BLaER1 (cell line): Measurements from ENCODE around the gene AMMECR1L.
A peak's percentile ranks its signal among the peaks of the same experiment; 100 is the strongest.
"Not testable (repeated sequence)": the region's sequence is repeated elsewhere in the genome, so short reads cannot be mapped to it uniquely, and the experiment has no call there.

Experiments
- H3K27ac ChIP-seq: shearing (Covaris generic); formaldehyde crosslinking; 2 replicates; pipeline ENCODE4 v1.8.1; 2022
- H3K27me3 ChIP-seq: shearing (Covaris generic); formaldehyde crosslinking; 2 replicates; pipeline ENCODE4 v1.8.1; 2022
- H3K36me3 ChIP-seq: shearing (Covaris generic); formaldehyde crosslinking; 2 replicates; pipeline ENCODE4 v1.8.1; 2022
- H3K4me1 ChIP-seq: shearing (Covaris generic); formaldehyde crosslinking; 2 replicates; pipeline ENCODE4 v1.8.1; 2022
- H3K4me2 ChIP-seq: shearing (Covaris generic); formaldehyde crosslinking; 2 replicates; pipeline ENCODE4 v1.8.1; 2022
- H3K4me3 ChIP-seq: shearing (Covaris generic); formaldehyde crosslinking; 2 replicates; pipeline ENCODE4 v1.8.1; 2022
- H3K9ac ChIP-seq: shearing (Covaris generic); formaldehyde crosslinking; 2 replicates; pipeline ENCODE4 v1.8.1; 2022
- H3K9me3 ChIP-seq: shearing (Covaris generic); formaldehyde crosslinking; 2 replicates; pipeline ENCODE4 v1.8.1; 2022
- H4K20me1 ChIP-seq: shearing (Covaris generic); formaldehyde crosslinking; 2 replicates; pipeline ENCODE4 v1.8.1; 2022
- Cebpa-rat ChIP-seq: shearing (Covaris generic); IDR thresholded peaks from 2 replicates; pipeline ENCODE4 v1.8.1; 2022

Gene AMMECR1L

DNA sequence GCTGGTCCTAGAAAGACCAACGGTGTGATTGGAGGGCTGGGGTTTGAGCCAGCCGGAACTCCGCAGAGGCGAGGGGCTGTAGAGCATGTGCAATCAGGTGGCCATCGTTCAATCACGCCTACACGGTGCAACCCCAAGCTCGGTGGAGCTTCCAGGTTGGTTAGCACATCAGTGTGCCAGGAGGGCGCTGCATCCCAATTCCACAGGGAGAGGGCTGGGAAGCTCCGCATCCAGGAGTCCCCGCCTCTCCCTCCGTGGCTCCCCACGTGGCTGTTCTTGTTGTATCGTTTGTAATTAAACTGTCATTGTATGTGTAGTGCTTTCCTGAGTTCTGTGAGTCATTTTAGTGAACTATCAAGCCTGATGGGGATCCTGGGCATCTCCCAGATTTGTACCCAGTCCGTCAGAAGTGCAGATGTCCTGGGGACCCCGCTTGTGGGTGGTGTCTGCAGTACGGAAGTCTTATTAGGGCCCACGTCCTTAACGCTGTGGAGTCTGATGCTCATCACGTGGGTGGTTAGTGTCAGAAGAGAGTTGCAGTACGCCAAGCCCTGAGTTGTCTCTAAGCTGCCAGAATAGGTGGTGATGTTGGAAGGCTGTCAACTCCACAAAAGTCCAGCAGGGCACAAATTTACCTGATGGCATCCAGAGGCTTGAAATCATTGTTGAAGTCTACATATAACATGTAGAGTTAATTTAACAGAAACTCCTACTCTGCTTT, 20.6 kb upstream of the AMMECR1L start:
- Histone ChIP-seq H3K27ac (no peak overlapping the region), H4K20me1 (no peaks in the 10 kb centered on the region), H3K4me2 (no peak overlapping the region), H3K36me3 (no peaks in the 10 kb centered on the region), H3K9me3 (no peaks in the 10 kb centered on the region), H3K9ac (no peak overlapping the region), H3K27me3 (no peaks in the 10 kb centered on the region), H3K4me1 (peaks cover 7% of the 10 kb centered on the region; the same call in 1 of the 2 replicates), H3K4me3 (no peak overlapping the region)
- TF ChIP-seq Cebpa-rat: no peak

DNA sequence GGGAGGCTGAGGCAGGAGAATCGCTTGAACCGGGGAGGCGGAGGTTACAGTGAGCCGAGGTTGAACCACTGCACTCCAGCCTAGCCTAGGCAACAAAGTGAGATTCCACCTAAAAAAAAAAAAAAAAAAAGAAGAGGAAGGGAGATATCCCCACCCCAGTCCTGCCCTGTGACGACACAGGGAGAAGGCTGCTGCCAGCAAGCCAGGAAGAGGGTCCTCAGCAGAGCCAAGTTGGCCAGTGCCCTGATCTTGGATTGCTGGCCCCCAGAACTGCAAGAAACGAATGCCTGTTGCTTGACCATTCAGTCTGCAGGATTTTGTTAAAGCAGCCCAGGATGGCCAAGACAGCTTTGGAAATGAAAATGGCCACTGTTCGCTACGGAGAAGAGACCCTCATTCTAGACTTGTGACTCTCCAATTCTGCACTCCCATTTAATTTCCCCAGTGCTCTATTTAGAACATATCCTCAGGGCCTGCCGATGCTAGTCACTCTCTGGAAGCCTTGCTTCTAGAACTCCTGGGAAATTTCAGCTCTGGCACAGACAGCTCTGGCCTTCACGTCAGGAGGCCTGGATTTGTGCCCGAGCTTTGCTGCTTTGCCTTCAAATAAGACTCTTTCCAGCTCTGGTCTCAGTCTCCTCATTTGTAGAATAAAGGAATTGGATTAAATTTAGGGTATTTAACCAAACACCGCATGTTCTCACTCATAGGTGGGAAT, 15.7 kb upstream of the AMMECR1L start:
- Histone ChIP-seq H3K4me2 (no peak overlapping the region), H3K36me3 (no peaks in the 10 kb centered on the region), H3K27ac (no peak overlapping the region; the same call in 1 of the 2 replicates), H3K27me3 (no peaks in the 10 kb centered on the region), H3K9ac (no peak overlapping the region), H3K4me1 (peaks cover 32% of the 10 kb centered on the region), H4K20me1 (no peaks in the 10 kb centered on the region), H3K4me3 (no peak overlapping the region), H3K9me3 (no peaks in the 10 kb centered on the region)
- no peak for TF ChIP-seq Cebpa-rat

DNA sequence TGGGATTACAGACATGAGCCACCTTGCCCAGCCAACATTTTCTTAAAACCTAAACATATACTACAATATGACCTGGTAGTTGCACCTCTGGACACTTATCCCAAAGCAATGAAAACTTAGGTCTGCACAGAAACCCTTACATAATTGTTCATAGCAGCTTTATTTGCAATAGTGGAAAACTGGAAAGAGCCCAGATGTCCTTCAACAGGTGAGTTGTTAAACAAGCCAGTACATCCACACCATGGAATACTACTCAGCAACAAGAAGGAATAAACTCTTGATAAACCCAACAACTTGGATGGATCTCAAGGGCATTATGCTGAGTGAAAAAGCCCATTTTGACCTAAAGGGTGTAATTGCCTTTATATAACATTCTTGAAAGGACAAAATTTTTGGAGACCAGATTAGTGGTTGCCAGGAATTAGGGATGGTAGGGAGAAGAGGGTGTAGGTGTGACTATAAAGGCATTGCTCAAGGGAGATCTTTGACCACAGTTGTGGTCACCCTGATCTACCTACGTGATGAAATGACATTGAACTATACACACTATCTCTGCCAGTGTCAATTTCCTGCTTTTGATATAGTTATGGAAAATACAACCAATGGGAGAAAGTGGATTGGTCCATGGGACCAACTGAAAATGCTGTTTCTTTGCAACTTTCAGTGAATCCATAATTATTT, 11.9 kb upstream of the AMMECR1L start:
- H3K27ac ChIP-seq: peak overlapping the region; percentile 23; the same call in 1 of the 2 replicates
- no peaks in the 10 kb centered on the region for H3K9me3 ChIP-seq
- TF ChIP-seq Cebpa-rat: no peak
- H3K27me3 ChIP-seq: no peaks in the 10 kb centered on the region
- H3K4me3 ChIP-seq: no peak overlapping the region
- peaks cover 47% of the 10 kb centered on the region for H3K4me1 ChIP-seq
- no peaks in the 10 kb centered on the region for H3K36me3 ChIP-seq
- H4K20me1 ChIP-seq: no peaks in the 10 kb centered on the region
- H3K4me2 ChIP-seq: peak overlapping the region; percentile 69
- no peak overlapping the region for H3K9ac ChIP-seq

DNA sequence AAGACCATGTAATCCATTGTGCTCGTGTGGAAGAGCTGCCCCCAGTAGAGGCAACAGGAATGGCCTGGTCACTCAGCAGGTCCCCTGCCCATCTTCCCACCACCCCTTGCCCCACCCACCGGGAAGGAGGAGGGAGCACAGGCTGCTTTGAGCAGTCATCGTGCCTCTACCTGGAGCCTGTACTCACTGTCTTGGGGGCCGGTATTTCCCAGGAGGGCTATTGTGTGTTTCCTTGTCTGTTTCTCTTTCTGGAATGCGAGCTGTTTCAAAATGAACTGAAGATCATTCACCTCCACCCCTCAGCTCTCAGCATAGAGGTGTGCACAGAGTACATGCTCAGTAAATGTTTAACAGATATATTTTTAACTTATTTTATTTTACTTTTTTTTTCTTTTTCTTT, 7.7 kb upstream of the AMMECR1L start:
- no peaks in the 10 kb centered on the region for H3K9me3 ChIP-seq
- 0 out of 2 replicates have a peak overlapping the region, but pooled peaks have one; percentile 13 for H3K27ac ChIP-seq
- H3K9ac ChIP-seq: no peak overlapping the region

DNA sequence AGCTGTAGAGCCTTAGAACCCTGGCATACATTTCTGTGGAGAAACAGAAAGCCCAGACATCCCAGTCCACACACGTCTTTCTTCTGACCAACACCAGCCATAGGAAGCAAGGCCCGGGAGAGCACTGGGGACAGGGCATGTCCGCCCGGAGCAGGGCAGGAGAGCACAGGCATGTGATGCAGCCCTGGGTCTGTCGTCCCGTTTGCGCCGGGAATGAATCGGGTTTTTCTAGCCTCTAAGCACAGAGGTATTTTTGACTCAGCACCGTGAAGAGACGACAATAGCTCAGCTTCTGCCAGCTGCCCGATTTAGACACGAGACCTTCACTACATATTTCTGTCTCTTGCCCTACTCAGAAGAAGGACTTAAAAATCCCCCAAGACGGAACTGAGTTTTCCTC, 7.3 kb upstream of the AMMECR1L start:
- Histone ChIP-seq H3K36me3 (no peaks in the 10 kb centered on the region), H3K4me3 (no peak overlapping the region), H3K9me3 (no peaks in the 10 kb centered on the region), H3K27ac (0 out of 2 replicates have a peak overlapping the region, but pooled peaks have one; percentile 13), H3K4me2 (peak overlapping the region; percentile 67), H3K27me3 (no peaks in the 10 kb centered on the region), H3K9ac (no peak overlapping the region), H3K4me1 (peaks cover 40% of the 10 kb centered on the region), H4K20me1 (no peaks in the 10 kb centered on the region)
- no peak for TF ChIP-seq Cebpa-rat

More for the DNA sequence above, 7.7 kb upstream of the AMMECR1L start:
- Histone ChIP-seq H3K4me1 (peaks cover 41% of the 10 kb centered on the region), H3K36me3 (no peaks in the 10 kb centered on the region), H3K27me3 (no peaks in the 10 kb centered on the region), H3K4me3 (no peak overlapping the region), H4K20me1 (no peaks in the 10 kb centered on the region), H3K4me2 (peak overlapping the region; percentile 67)
- no peak for TF ChIP-seq Cebpa-rat

- no peaks in the 10 kb centered on the region for H4K20me1 ChIP-seq
- no peaks in the 10 kb centered on the region for H3K27me3 ChIP-seq
- H3K27ac ChIP-seq: no peak overlapping the region
- no peak overlapping the region for H3K9ac ChIP-seq
- H3K9me3 ChIP-seq: no peaks in the 10 kb centered on the region
- H3K4me1 ChIP-seq: peaks cover 38% of the 10 kb centered on the region
- H3K36me3 ChIP-seq: no peaks in the 10 kb centered on the region
- H3K4me3 ChIP-seq: no peak overlapping the region
- TF ChIP-seq Cebpa-rat: no peak
- no peak overlapping the region for H3K4me2 ChIP-seq
Measured at GRCh38 chr2:127891811-127892210, 6.1 kb upstream of the AMMECR1L start.

- peaks cover 36% of the 10 kb centered on the region for H3K4me1 ChIP-seq
- H3K4me3 ChIP-seq, H3K27me3 ChIP-seq, H3K27ac ChIP-seq, H3K9ac ChIP-seq, H4K20me1 ChIP-seq, H3K9me3 ChIP-seq, H3K36me3 ChIP-seq, H3K4me2 ChIP-seq: not testable (repeated sequence)
Measured at GRCh38 chr2:127890756-127891155, 5.0 kb upstream of the AMMECR1L start.

DNA sequence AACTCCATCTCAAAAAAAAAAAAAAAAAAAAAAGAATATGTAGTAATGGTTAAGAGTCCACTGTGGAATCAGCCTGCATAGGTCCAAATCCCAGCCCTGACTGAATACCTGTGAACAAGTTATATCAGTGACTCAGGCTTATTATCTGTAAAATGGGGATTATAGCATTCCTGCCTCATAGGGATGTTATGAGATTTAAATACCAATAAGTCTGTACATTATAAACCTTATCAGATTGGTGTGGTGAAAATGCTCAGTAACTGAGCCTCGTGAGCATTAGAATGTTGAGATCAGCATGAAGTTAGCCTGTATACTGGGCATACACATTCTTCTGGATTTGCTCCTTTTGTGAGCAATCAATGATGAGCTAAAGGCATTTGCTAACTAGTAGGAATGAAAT, 3.0 kb upstream of the AMMECR1L start:
- no peak overlapping the region for H3K9ac ChIP-seq
- peaks cover 13% of the 10 kb centered on the region for H4K20me1 ChIP-seq
- H3K9me3 ChIP-seq: no peaks in the 10 kb centered on the region
- H3K4me2 ChIP-seq: no peak overlapping the region
- H3K27ac ChIP-seq: no peak overlapping the region
- no peak for TF ChIP-seq Cebpa-rat
- peaks cover 5% of the 10 kb centered on the region; the same call in 1 of the 2 replicates for H3K36me3 ChIP-seq
- H3K27me3 ChIP-seq: no peaks in the 10 kb centered on the region
- no peak overlapping the region for H3K4me3 ChIP-seq
- peaks cover 42% of the 10 kb centered on the region for H3K4me1 ChIP-seq

GRCh38 chr2:127887776-127888130, 2.0 kb upstream of the AMMECR1L start:
- no peak for TF ChIP-seq Cebpa-rat
- peak overlapping the region; percentile 76 for H3K9ac ChIP-seq
- no peaks in the 10 kb centered on the region for H3K9me3 ChIP-seq
- H3K27ac ChIP-seq: peak overlapping the region; percentile 58
- H3K4me2 ChIP-seq: peak overlapping the region; percentile 93
- peaks cover 15% of the 10 kb centered on the region for H3K36me3 ChIP-seq
- H3K27me3 ChIP-seq: no peaks in the 10 kb centered on the region
- H3K4me1 ChIP-seq: peaks cover 37% of the 10 kb centered on the region
- H4K20me1 ChIP-seq: peaks cover 20% of the 10 kb centered on the region
- H3K4me3 ChIP-seq: peak overlapping the region; percentile 73
